Memory B cell (primary cell): ENCODE measurements around the gene TTLL6.
"Not testable (repeated sequence)": the region's sequence is repeated elsewhere in the genome, so short reads cannot be mapped to it uniquely, and the experiment has no call there.

Experiments used
- ATAC-seq: fragments of 150-1000 bp; cut with Tn5 transposase; 2 replicates; pipeline ENCODE4 v1.10.0; 2021; ENCODE audit warnings: low read depth, mild to moderate bottlenecking, moderate library complexity
- DNase-seq, 2 donors: peaks; one replicate each; pipeline ENCODE4 v3.0.0; 2022; ENCODE audit warnings: low spot score in 2 of 2
- H3K27ac Mint-ChIP-seq: one replicate; pipeline ENCODE4 v1.8.0; 2022; ENCODE audit warnings: mild to moderate bottlenecking, moderate library complexity, mixed read lengths
- H3K27me3 Mint-ChIP-seq: one replicate; pipeline ENCODE4 v1.8.0; 2022; ENCODE audit warnings: mixed read lengths
- H3K36me3 Mint-ChIP-seq: one replicate; pipeline ENCODE4 v1.8.0; 2022; ENCODE audit warnings: mild to moderate bottlenecking, mixed read lengths
- H3K4me1 Mint-ChIP-seq: one replicate; pipeline ENCODE4 v1.8.0; 2022; ENCODE audit warnings: mixed read lengths
- H3K4me3 Mint-ChIP-seq: one replicate; pipeline ENCODE4 v1.8.0; 2022; ENCODE audit warnings: mild to moderate bottlenecking, moderate library complexity, mixed read lengths
- H3K9me3 Mint-ChIP-seq: one replicate; pipeline ENCODE4 v1.8.0; 2022; ENCODE audit warnings: mixed read lengths

TTLL6 gene

GRCh38 chr17:48723423-48724250, 93.4 kb downstream of the TTLL6 start:
- Mint-ChIP-seq H3K36me3 (no peaks in the 10 kb centered on the region), H3K4me3 (peak overlapping the region; percentile 39), H3K9me3 (peaks cover 2% of the 10 kb centered on the region), H3K27me3 (peaks cover 36% of the 10 kb centered on the region), H3K4me1 (peaks cover 13% of the 10 kb centered on the region), H3K27ac (peak overlapping the region; percentile 45)
- DNase-seq: no peak
- ATAC-seq: no peak

GRCh38 chr17:48722915-48723422, 94.1 kb downstream of the TTLL6 start, which contains the start of gene PRAC2:
Gene PRAC2 (plus strand): TSS chr17:48723185. CDS start chr17:48724411, 1,226 bp downstream.
- DNase-seq: no peak
- peak within 1 kb of the TSS; percentile 45 for H3K27ac Mint-ChIP-seq
- H3K27me3 Mint-ChIP-seq: peaks cover 38% of the 10 kb centered on the region

GRCh38 chr17:48722201-48722907, 94.7 kb downstream of the TTLL6 start, which contains the start of gene PRAC1:
Gene PRAC1 (minus strand): TSS chr17:48722518. CDS start chr17:48722392, 126 bp downstream.
- Mint-ChIP-seq H3K4me1 (peaks cover 12% of the 10 kb centered on the region), H3K36me3 (peaks cover 1% of the 10 kb centered on the region), H3K27me3 (peaks cover 37% of the 10 kb centered on the region), H3K27ac (no peak within 1 kb of the TSS), H3K9me3 (peaks cover 2% of the 10 kb centered on the region), H3K4me3 (peak within 1 kb of the TSS; percentile 39)
- ATAC-seq (no peak), DNase-seq (no peak)

More at GRCh38 chr17:48722915-48723422, 94.1 kb downstream of the TTLL6 start, which contains the start of gene PRAC2:
- Mint-ChIP-seq H3K36me3 (no peaks in the 10 kb centered on the region), H3K4me3 (peak within 1 kb of the TSS; percentile 39), H3K4me1 (peaks cover 13% of the 10 kb centered on the region), H3K9me3 (peaks cover 2% of the 10 kb centered on the region)
- no peak for ATAC-seq

- ATAC-seq: no peak
- H3K27me3 Mint-ChIP-seq: peaks cover 32% of the 10 kb centered on the region
- no peak for DNase-seq
- peaks cover 8% of the 10 kb centered on the region for H3K4me1 Mint-ChIP-seq
- no peak overlapping the region for H3K27ac Mint-ChIP-seq
- H3K36me3 Mint-ChIP-seq: peaks cover 1% of the 10 kb centered on the region
- no peak overlapping the region for H3K4me3 Mint-ChIP-seq
- peaks cover 2% of the 10 kb centered on the region for H3K9me3 Mint-ChIP-seq
These were observed 96.0 kb downstream of the TTLL6 start for GRCh38 chr17:48721009-48721402.

DNA sequence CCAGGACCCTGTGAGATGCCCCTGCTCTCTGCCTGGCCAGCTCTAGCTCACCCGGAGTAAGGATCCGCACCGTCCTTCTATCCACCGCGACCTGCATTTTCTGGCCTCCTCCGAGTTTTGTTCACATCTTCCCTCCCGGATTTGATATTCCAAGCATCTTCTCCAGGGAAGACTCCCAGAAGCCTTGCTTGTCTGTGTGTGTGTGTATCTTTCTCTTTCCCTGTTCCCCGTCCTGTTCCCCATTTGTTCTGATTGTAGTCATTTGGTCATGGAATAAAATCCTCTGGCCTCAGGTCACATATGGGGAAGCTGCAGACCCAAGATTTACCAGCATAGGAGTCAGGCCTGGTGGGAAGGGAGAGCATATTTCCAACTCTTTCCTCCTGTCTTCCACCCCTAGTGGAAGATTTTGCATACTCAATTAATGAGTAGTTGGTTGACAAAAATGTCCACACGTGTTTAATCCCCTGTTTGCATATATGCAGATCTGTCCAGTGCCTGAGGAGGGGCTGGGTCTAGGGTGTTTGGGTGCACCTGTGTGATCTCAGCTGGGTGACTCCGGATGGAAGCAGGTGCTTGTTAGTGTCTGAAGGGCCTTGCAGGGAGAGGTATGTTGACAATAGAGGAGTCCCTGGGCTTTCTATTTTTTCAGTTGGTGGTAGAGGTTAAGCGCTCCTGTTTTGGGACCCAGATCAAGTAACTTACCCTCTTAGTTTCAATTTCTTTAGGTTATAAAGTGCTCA, 96.6 kb downstream of the TTLL6 start:
- DNase-seq (no peak), ATAC-seq (no peak)
- Mint-ChIP-seq H3K9me3 (peaks cover 2% of the 10 kb centered on the region), H3K27ac (peak overlapping the region; percentile 51), H3K4me3 (no peak overlapping the region), H3K4me1 (peaks cover 8% of the 10 kb centered on the region), H3K27me3 (peaks cover 31% of the 10 kb centered on the region), H3K36me3 (peaks cover 1% of the 10 kb centered on the region)

DNA sequence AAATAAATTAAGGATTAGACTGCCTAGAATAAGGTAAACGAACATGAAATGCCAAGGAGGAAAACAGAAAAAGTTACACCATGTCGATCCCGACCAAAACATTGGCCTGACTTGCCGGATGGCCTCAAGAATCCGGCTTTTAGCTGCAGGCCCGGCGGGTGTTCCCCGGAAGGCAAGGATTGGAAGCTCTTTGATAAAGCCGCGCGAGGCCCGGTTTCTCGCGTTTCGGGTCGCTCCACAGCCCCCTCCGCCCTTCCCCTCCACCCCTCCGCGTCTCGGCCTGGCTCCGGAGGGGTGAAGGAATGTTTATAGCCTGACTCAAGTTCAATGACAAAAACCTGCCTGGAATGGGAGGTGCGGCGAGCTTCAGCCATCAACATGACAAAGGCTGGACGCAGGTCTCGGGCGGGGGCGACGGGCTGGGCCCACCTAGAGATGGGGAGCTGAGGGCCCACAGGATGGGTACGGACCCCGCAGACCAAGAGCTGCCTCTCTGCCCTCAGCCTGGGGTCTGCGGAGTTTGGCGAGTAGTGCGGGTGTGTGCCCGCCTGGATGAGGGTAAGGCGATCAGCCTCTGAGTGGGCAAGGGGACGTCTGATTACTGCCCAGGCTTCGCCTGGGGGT, 97.3 kb downstream of the TTLL6 start:
- H3K9me3 Mint-ChIP-seq: peaks cover 2% of the 10 kb centered on the region
- no peak for DNase-seq
- H3K27ac Mint-ChIP-seq: peak overlapping the region; percentile 51
- H3K36me3 Mint-ChIP-seq: peaks cover 1% of the 10 kb centered on the region
- H3K4me3 Mint-ChIP-seq: no peak overlapping the region
- H3K4me1 Mint-ChIP-seq: peaks cover 4% of the 10 kb centered on the region
- no peak for ATAC-seq
- H3K27me3 Mint-ChIP-seq: peaks cover 30% of the 10 kb centered on the region

GRCh38 chr17:48718761-48719641, 98.0 kb downstream of the TTLL6 start:
- no peak for ATAC-seq

DNA sequence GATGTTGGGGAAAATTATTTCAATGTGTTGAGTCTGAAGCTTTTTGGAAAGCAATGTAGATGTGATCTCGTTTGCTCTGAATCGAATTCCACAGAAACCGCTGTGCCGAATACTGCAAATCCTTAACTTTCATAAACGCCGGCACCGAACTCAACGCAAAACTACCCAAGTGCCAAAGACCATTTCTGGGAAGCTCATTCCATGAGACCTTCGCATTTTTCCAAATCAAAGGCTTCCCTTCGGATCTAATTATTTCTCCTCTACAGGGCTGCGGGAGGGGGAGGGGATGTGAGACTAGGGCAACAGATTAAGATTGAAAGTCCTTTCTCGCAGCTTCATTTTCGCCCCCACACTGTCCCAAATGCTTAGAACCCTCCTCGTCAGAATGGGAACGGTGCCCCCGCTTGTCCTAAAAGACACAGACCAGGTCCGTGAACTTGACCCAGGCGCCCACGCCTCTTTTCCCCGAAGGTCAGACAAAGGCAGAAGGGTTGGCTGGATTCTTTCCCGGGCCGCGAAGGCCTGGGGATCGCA, 98.7 kb downstream of the TTLL6 start:
- peaks cover 1% of the 10 kb centered on the region for H3K36me3 Mint-ChIP-seq
- no peak overlapping the region for H3K4me3 Mint-ChIP-seq
- ATAC-seq: no peak
- no peak for DNase-seq
- H3K9me3 Mint-ChIP-seq: peaks cover 2% of the 10 kb centered on the region
- peak overlapping the region; percentile 41 for H3K27ac Mint-ChIP-seq
- H3K4me1 Mint-ChIP-seq: no peaks in the 10 kb centered on the region
- H3K27me3 Mint-ChIP-seq: peaks cover 25% of the 10 kb centered on the region

More at GRCh38 chr17:48718761-48719641, 98.0 kb downstream of the TTLL6 start:
- Mint-ChIP-seq H3K27ac (peak overlapping the region; percentile 67), H3K4me3 (no peak overlapping the region), H3K36me3 (peaks cover 1% of the 10 kb centered on the region), H3K9me3 (peaks cover 2% of the 10 kb centered on the region), H3K27me3 (peaks cover 26% of the 10 kb centered on the region), H3K4me1 (peaks cover 1% of the 10 kb centered on the region)
- no peak for DNase-seq

DNA sequence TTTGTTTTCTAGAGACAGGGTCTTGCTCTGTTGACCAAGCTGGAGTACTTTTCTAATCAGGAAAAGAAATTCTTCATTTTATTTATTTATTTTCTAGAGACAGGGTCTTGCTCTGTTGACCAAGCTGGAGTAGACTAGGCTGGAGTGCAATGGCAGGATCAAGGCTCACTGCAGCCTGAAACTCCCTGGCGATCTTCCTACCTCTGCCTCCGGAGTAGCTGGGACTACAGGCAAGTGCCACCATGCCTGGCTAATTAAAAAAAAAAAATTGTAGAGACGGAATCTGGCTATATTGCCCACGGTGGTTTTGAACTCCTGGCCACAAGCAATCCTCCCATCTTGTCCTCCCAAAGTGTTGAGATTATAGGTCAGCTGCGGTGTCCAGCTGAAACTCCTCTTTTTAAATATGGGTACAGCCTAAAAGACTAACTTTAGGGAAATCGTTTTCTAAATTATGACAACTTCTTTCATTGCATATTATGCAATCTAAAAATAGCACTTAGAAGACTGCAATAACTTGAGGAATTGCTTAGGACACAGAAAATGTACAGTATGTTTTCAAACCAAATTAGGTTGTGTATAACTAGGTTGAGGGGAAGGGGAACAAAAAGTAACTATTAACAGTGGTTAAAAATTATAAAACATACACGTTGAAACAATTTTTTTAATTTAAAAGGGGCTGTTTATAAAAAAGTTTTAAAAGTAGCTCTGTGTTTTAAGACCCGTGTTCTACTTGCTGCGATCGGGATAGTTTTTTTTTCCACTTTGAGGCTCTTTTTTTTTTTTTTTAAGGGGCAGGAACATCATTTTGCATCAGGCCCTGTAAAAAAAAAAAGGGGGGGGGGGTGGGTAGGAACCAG, 99.4 kb downstream of the TTLL6 start:
- no peak overlapping the region for H3K4me3 Mint-ChIP-seq
- ATAC-seq (no peak), DNase-seq (no peak)
- no peak overlapping the region for H3K27ac Mint-ChIP-seq
- H3K36me3 Mint-ChIP-seq: peaks cover 1% of the 10 kb centered on the region
- H3K4me1 Mint-ChIP-seq: no peaks in the 10 kb centered on the region
- peaks cover 26% of the 10 kb centered on the region for H3K27me3 Mint-ChIP-seq
- H3K9me3 Mint-ChIP-seq: peaks cover 2% of the 10 kb centered on the region

- not testable (repeated sequence) for H3K4me1 Mint-ChIP-seq, H3K4me3 Mint-ChIP-seq, H3K36me3 Mint-ChIP-seq, DNase-seq, ATAC-seq, H3K9me3 Mint-ChIP-seq, H3K27ac Mint-ChIP-seq
- peaks cover 23% of the 10 kb centered on the region for H3K27me3 Mint-ChIP-seq
These were observed 100.5 kb downstream of the TTLL6 start for GRCh38 chr17:48716549-48716948.

GRCh38 chr17:48715496-48716399, 101.3 kb downstream of the TTLL6 start:
- ATAC-seq: no peak
- Mint-ChIP-seq H3K27ac (no peak overlapping the region), H3K27me3 (peaks cover 19% of the 10 kb centered on the region), H3K4me3 (no peak overlapping the region), H3K36me3 (peaks cover 1% of the 10 kb centered on the region), H3K9me3 (peaks cover 2% of the 10 kb centered on the region), H3K4me1 (no peaks in the 10 kb centered on the region)
- DNase-seq: no peak
